IMR-90 (cell line): Measurements from ENCODE around the gene RFC2. TPM values are rescaled to one million over a fixed set of nuclear protein-coding genes. Genes with fewer than 3 reads are reported as not detected.
A peak's percentile ranks its signal among the peaks of the same experiment; 100 is the strongest.

Experiments
- ATAC-seq: fragments of 200-7000 bp; cut with Tn5 transposase; 2 replicates; pipeline ENCODE4 v1.9.1; 2020; ENCODE audit warnings: low read depth, mild to moderate bottlenecking, moderate library complexity
- BruUV-seq: library from RNA; stranded (reverse); fragments of 400-500 nt; replicated peaks from 2 replicates; lab custom pipeline; 2021; lab: Mats Ljungman, UMichigan
- CTCF ChIA-PET: fragments of 300-600 bp; formaldehyde crosslinking; extraction: SDS; loops from one replicate; lab custom pipeline; 2021; ENCODE audit warnings: antibody characterized with exemption; lab: Yijun Ruan, JAX
- POLR2A ChIA-PET: fragments of 300-600 bp; sonication (Branson Sonifier 250); formaldehyde crosslinking; loops from one replicate; lab custom pipeline; 2022; ENCODE audit warnings: antibody characterized with exemption; ENCODE audit not compliant: unreplicated experiment; lab: Charles Lee
- DNase-seq: peaks from one replicate; pipeline ENCODE4 v3.0.0; 2013
- H2AFZ ChIP-seq: replicated peaks from 2 replicates; pipeline ENCODE3; 2013; ENCODE audit warnings: low read length, mild to moderate bottlenecking; ENCODE audit not compliant: poor library complexity
- H2AK5ac ChIP-seq: 2 replicates; pipeline ENCODE4 v1.6.1; 2013; ENCODE audit warnings: low read depth, low read length, inconsistent platforms
- H2AK9ac ChIP-seq: replicated peaks from 2 replicates; pipeline ENCODE3; 2013; ENCODE audit warnings: mild to moderate bottlenecking, low read depth, low read length, moderate library complexity; ENCODE audit not compliant: poor library complexity
- H2BK120ac ChIP-seq: 2 replicates; pipeline ENCODE4 v1.6.1; 2013; ENCODE audit warnings: low read depth, low read length, inconsistent platforms
- H2BK15ac ChIP-seq: 3 replicates; pipeline ENCODE4 v1.6.1; 2013; ENCODE audit warnings: low read depth, low read length, inconsistent platforms
- H2BK20ac ChIP-seq: 2 replicates; pipeline ENCODE4 v1.6.1; 2013; ENCODE audit warnings: low read depth, mild to moderate bottlenecking, inconsistent platforms, low read length, moderate library complexity
- H2BK5ac ChIP-seq: 2 replicates; pipeline ENCODE4 v1.6.1; 2013; ENCODE audit warnings: mild to moderate bottlenecking, low read depth, low read length, inconsistent platforms; ENCODE audit not compliant: poor library complexity, severe bottlenecking
- H3K14ac ChIP-seq: replicated peaks from 2 replicates; pipeline ENCODE4 v1.6.1; 2013; ENCODE audit warnings: low read depth, low read length, inconsistent platforms
- H3K18ac ChIP-seq: 2 replicates; pipeline ENCODE4 v1.6.1; 2013; ENCODE audit warnings: low read depth, low read length, control low read depth
- H3K23ac ChIP-seq: 2 replicates; pipeline ENCODE4 v1.6.1; 2013; ENCODE audit warnings: low read depth, low read length, inconsistent platforms
- H3K27ac ChIP-seq: 2 replicates; pipeline ENCODE4 v1.5.1; 2013; ENCODE audit warnings: mild to moderate bottlenecking, control low read depth, low read length; ENCODE audit not compliant: insufficient read depth
- H3K27me3 ChIP-seq: 2 replicates; pipeline ENCODE4 v1.6.1; 2013; ENCODE audit warnings: low read length; ENCODE audit not compliant: control insufficient read depth, insufficient read depth
- H3K36me3 ChIP-seq: 2 replicates; pipeline ENCODE4 v1.6.1; 2013; ENCODE audit warnings: low read length, mixed read lengths; ENCODE audit not compliant: control insufficient read depth, insufficient read depth
- H3K4ac ChIP-seq: 2 replicates; pipeline ENCODE4 v1.6.1; 2013; ENCODE audit warnings: low read depth, low read length, inconsistent platforms
- H3K4me1 ChIP-seq: 2 replicates; pipeline ENCODE4 v1.6.1; 2013; ENCODE audit warnings: low read length, mixed read lengths; ENCODE audit not compliant: control insufficient read depth, insufficient read depth
- H3K4me2 ChIP-seq: 2 replicates; pipeline ENCODE4 v1.6.1; 2013; ENCODE audit warnings: low read depth, mild to moderate bottlenecking, control low read depth, low read length, moderate library complexity
- H3K4me3 ChIP-seq: 2 replicates; pipeline ENCODE4 v1.5.1; 2013; ENCODE audit warnings: low read depth, mild to moderate bottlenecking, control low read depth, low read length, moderate library complexity; ENCODE audit not compliant: insufficient read depth
- H3K56ac ChIP-seq: 2 replicates; pipeline ENCODE4 v1.6.1; 2013; ENCODE audit warnings: low read length, inconsistent platforms; ENCODE audit not compliant: insufficient read depth; ENCODE audit errors: extremely low read depth
- H3K79me1 ChIP-seq, 2 experiments: 2 replicates each; pipeline ENCODE4 v1.6.1; 2013; ENCODE audit warnings: low read length in 2 of 2, inconsistent platforms in 1 of 2, low read depth in 1 of 2
- H3K9ac ChIP-seq: 2 replicates; pipeline ENCODE4 v1.6.1; 2013; ENCODE audit warnings: low read depth, low read length, control low read depth
- H3K9me1 ChIP-seq: 2 replicates; pipeline ENCODE4 v1.6.1; 2013; ENCODE audit warnings: low read length, inconsistent platforms; ENCODE audit not compliant: insufficient read depth
- H3K9me3 ChIP-seq: 2 replicates; pipeline ENCODE4 v1.6.1; 2013; ENCODE audit warnings: low read length; ENCODE audit not compliant: control insufficient read depth, insufficient read depth
- H4K20me1 ChIP-seq: 2 replicates; pipeline ENCODE4 v1.6.1; 2013; ENCODE audit warnings: low read length, inconsistent platforms; ENCODE audit not compliant: insufficient read depth
- H4K5ac ChIP-seq: 2 replicates; pipeline ENCODE4 v1.6.1; 2013; ENCODE audit warnings: mild to moderate bottlenecking, low read depth, low read length, control low read depth
- H4K8ac ChIP-seq, 2 experiments: 2 replicates each; pipeline ENCODE4 v1.6.1; 2013; ENCODE audit warnings: low read depth in 2 of 2, low read length in 2 of 2, control low read depth in 1 of 2, inconsistent platforms in 1 of 2
- H4K91ac ChIP-seq: 2 replicates; pipeline ENCODE4 v1.6.1; 2013; ENCODE audit warnings: low read depth, low read length, inconsistent platforms; ENCODE audit not compliant: insufficient read depth
- BHLHE40 ChIP-seq: fragments of 150-350 bp; IDR thresholded peaks from 2 replicates; pipeline ENCODE4 v1.6.1; 2016; ENCODE audit warnings: mild to moderate bottlenecking, low read depth, low read length
- CEBPB ChIP-seq: IDR thresholded peaks from 2 replicates; pipeline ENCODE4 v1.6.1; 2012; ENCODE audit warnings: low read depth, low read length, improper control_type of control experiment
- CHD1 ChIP-seq: IDR thresholded peaks from 2 replicates; pipeline ENCODE4 v1.6.1; 2012; ENCODE audit warnings: low read depth, low read length, improper control_type of control experiment
- FOS ChIP-seq: fragments of 150-350 bp; IDR thresholded peaks from 2 replicates; pipeline ENCODE4 v1.6.1; 2016; ENCODE audit warnings: low read depth, low read length
- MAFK ChIP-seq: IDR thresholded peaks from 2 replicates; pipeline ENCODE4 v1.6.1; 2012; ENCODE audit warnings: low read depth, low read length, improper control_type of control experiment
- MAZ ChIP-seq: IDR thresholded peaks from 2 replicates; pipeline ENCODE4 v1.6.1; 2012; ENCODE audit warnings: low read depth, mild to moderate bottlenecking, low read length, improper control_type of control experiment, moderate library complexity, borderline replicate concordance
- MXI1 ChIP-seq: IDR thresholded peaks from 2 replicates; pipeline ENCODE4 v1.6.1; 2012; ENCODE audit warnings: low read depth, mild to moderate bottlenecking, low read length, moderate library complexity, borderline replicate concordance
- NFE2L2 ChIP-seq: fragments of 150-350 bp; IDR thresholded peaks from 2 replicates; pipeline ENCODE4 v1.6.1; 2016; ENCODE audit warnings: low read depth, mild to moderate bottlenecking, low read length
- POLR2A ChIP-seq: IDR thresholded peaks from 2 replicates; pipeline ENCODE4 v1.6.1; 2012; ENCODE audit warnings: mild to moderate bottlenecking, low read depth, low read length
- RAD21 ChIP-seq: IDR thresholded peaks from 2 replicates; pipeline ENCODE4 v1.6.1; 2012; ENCODE audit warnings: low read length, improper control_type of control experiment
- RCOR1 ChIP-seq: IDR thresholded peaks from 2 replicates; pipeline ENCODE4 v1.6.1; 2012; ENCODE audit warnings: mild to moderate bottlenecking, low read length, improper control_type of control experiment; ENCODE audit not compliant: insufficient replicate concordance
- RFX5 ChIP-seq: IDR thresholded peaks from 2 replicates; pipeline ENCODE4 v1.8.0; 2012; ENCODE audit warnings: low read depth, mild to moderate bottlenecking, low read length, moderate library complexity
- SMC3 ChIP-seq: fragments of 150-350 bp; IDR thresholded peaks from 2 replicates; pipeline ENCODE4 v1.6.1; 2016; ENCODE audit warnings: low read depth, mild to moderate bottlenecking, antibody characterized with exemption, low read length, moderate library complexity
- WGBS, 2 experiments: methylation state at CpG; one replicate each; pipeline versions ENCODE4 v1.1.5 to v1.1.7; 2013; ENCODE audit warnings: missing lambda C conversion rate in 2 of 2; ENCODE audit not compliant: insufficient read length in 1 of 2; ENCODE audit errors: extremely low coverage in 2 of 2; 5-methylcytosine and 5-hydroxymethylcytosine counted together
- dilution Hi-C: fragments of 300-500 bp; cut with HindIII; formaldehyde crosslinking; loops from one replicate; pipeline ENCODE4 v1.14.3; 2018; ENCODE audit warnings: low sequenced_read_pairs; ENCODE audit not compliant: unreplicated experiment
- in situ Hi-C: fragments of 300-500 bp; cut with MboI; formaldehyde crosslinking; loops from 3 replicates; pipeline ENCODE4 v1.14.3; 2019; ENCODE audit warnings: low sequenced_read_pairs, inconsistent platforms, mixed read lengths
- intact Hi-C: fragments of 100-400 bp; cut with micrococcal nuclease; formaldehyde crosslinking; loops from 2 replicates; pipeline ENCODE4 v1.10.0; 2022
- polyA plus RNA-seq, 3 experiments: library from polyadenylated mRNA; depleted of rRNA; stranded (reverse); fragments of >200 nt; gene quantifications; 2 replicates each; pipeline ENCODE4 v1.2.3, GENCODE V29; 2012; ENCODE audit warnings: low replicate concordance in 1 of 3
- total RNA-seq: library from RNA; depleted of rRNA; stranded (reverse); fragments of >200 nt; gene quantifications from 2 replicates; pipeline ENCODE4 v1.2.3, GENCODE V29; 2012
- TF ChIP-seq, protein P1 (sequence below): conservative IDR thresholded peaks from 2 replicates; pipeline ENCODE4 v1.5.1; 2012; ENCODE audit warnings: mild to moderate bottlenecking, low read depth, low read length, improper control_type of control experiment
- TF ChIP-seq, protein P2 (sequence below): fragments of 150-350 bp; IDR thresholded peaks from 2 replicates; pipeline ENCODE4 v1.6.1; 2017; ENCODE audit warnings: mild to moderate bottlenecking, antibody characterized with exemption, low read length, low read depth
- TF ChIP-seq, protein P3 (sequence below): fragments of 150-350 bp; IDR thresholded peaks from 2 replicates; pipeline ENCODE4 v1.6.1; 2016; ENCODE audit warnings: low read depth, mild to moderate bottlenecking, low read length, moderate library complexity, borderline replicate concordance

RFC2 gene
- total and polyA plus RNA-seq, 2 of the 4 experiments (the other 2 are of a cell fraction): 25.2 to 37.8 TPM

DNA sequence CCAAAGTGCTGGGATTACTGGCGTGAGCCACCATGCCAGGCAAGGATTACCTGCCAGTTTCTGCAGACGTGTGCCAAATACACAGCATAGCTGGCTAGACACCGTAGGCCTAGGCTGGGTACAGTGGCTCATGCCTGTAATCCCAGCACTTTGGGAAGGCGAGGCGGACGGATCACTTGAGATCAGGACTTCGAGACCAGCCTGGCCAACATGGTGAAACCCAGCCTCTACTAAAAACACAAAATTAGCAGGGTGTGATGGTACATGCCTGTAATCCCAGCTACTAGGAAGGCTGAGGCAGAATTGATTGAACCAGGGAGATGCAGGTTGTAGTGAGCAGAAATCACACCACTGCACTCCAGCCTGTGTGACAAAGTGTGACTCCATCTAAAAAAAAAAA, 868 bp downstream of the RFC2 start:
- peak overlapping the region; percentile 46; the same call in 1 of the 2 replicates for H3K4ac ChIP-seq
- H3K4me2 ChIP-seq: peak overlapping the region; percentile 74
- no peak overlapping the region for H2BK20ac ChIP-seq
- peaks cover 12% of the 10 kb centered on the region for H3K9me1 ChIP-seq
- ATAC-seq (no peak), DNase-seq (no peak)
- peak overlapping the region; percentile 22; the same call in 1 of the 2 replicates for H3K4me3 ChIP-seq
- no peak overlapping the region for H2BK5ac ChIP-seq
- no peak overlapping the region; the same call in 1 of the 2 replicates for H4K91ac ChIP-seq
- H2AFZ ChIP-seq: no peak overlapping the region
- peaks cover 32 to 36% of the 10 kb centered on the region in 2 experiments for H3K79me1 ChIP-seq
- peak overlapping the region in 1 of 2 experiments; percentile 70; a peak in 1 of 4 replicates for H4K8ac ChIP-seq
- H3K4me1 ChIP-seq: peaks cover 10% of the 10 kb centered on the region
- H3K23ac ChIP-seq: no peak overlapping the region; the same call in 1 of the 2 replicates
- ChIA-PET POLR2A (no interaction called here), CTCF (no interaction called here)
- BruUV-seq: no TSS peak
- peak overlapping the region; percentile 67 for H3K9ac ChIP-seq
- H3K56ac ChIP-seq: peak overlapping the region; percentile 21; the same call in 1 of the 2 replicates
- intact Hi-C loops (no loop called here), in situ Hi-C loops (no loop called here), dilution Hi-C loops (no loop called here)
- peaks cover 18% of the 10 kb centered on the region for H3K36me3 ChIP-seq
- peaks cover 3% of the 10 kb centered on the region; the same call in 1 of the 2 replicates for H4K20me1 ChIP-seq
- no peak overlapping the region for H2BK120ac ChIP-seq
- 67% methylated on average over 3 of the region's 7 CpGs; no CpG with 5 or more reads in 1 of the 2 experiments for WGBS, 2 experiments
- H2AK5ac ChIP-seq: peak overlapping the region; percentile 79; the same call in 1 of the 2 replicates
- H3K18ac ChIP-seq: no peak overlapping the region
- no peak overlapping the region for H2BK15ac ChIP-seq
- H3K14ac ChIP-seq: no peak overlapping the region; the same call in 1 of the 2 replicates
- no peaks in the 10 kb centered on the region for H3K27me3 ChIP-seq
- no peak overlapping the region for H4K5ac ChIP-seq
- H3K27ac ChIP-seq: peak overlapping the region; percentile 28; the same call in 1 of the 2 replicates
- TF ChIP-seq RAD21 (no peak), POLR2A (no peak), MAZ (no peak), NFE2L2 (no peak), RCOR1 (no peak), CEBPB (no peak), FOS (no peak), CHD1 (no peak), RFX5 (no peak), SMC3 (no peak), BHLHE40 (no peak), MAFK (no peak), MXI1 (no peak)
- TF ChIP-seq, protein P1, sequence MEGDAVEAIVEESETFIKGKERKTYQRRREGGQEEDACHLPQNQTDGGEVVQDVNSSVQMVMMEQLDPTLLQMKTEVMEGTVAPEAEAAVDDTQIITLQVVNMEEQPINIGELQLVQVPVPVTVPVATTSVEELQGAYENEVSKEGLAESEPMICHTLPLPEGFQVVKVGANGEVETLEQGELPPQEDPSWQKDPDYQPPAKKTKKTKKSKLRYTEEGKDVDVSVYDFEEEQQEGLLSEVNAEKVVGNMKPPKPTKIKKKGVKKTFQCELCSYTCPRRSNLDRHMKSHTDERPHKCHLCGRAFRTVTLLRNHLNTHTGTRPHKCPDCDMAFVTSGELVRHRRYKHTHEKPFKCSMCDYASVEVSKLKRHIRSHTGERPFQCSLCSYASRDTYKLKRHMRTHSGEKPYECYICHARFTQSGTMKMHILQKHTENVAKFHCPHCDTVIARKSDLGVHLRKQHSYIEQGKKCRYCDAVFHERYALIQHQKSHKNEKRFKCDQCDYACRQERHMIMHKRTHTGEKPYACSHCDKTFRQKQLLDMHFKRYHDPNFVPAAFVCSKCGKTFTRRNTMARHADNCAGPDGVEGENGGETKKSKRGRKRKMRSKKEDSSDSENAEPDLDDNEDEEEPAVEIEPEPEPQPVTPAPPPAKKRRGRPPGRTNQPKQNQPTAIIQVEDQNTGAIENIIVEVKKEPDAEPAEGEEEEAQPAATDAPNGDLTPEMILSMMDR: no peak
- TF ChIP-seq, protein P2, sequence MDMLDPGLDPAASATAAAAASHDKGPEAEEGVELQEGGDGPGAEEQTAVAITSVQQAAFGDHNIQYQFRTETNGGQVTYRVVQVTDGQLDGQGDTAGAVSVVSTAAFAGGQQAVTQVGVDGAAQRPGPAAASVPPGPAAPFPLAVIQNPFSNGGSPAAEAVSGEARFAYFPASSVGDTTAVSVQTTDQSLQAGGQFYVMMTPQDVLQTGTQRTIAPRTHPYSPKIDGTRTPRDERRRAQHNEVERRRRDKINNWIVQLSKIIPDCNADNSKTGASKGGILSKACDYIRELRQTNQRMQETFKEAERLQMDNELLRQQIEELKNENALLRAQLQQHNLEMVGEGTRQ: no peak
- TF ChIP-seq, protein P3, sequence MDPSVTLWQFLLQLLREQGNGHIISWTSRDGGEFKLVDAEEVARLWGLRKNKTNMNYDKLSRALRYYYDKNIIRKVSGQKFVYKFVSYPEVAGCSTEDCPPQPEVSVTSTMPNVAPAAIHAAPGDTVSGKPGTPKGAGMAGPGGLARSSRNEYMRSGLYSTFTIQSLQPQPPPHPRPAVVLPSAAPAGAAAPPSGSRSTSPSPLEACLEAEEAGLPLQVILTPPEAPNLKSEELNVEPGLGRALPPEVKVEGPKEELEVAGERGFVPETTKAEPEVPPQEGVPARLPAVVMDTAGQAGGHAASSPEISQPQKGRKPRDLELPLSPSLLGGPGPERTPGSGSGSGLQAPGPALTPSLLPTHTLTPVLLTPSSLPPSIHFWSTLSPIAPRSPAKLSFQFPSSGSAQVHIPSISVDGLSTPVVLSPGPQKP: no peak
- H3K9me3 ChIP-seq: no peaks in the 10 kb centered on the region
- peak overlapping the region; percentile 42 for H2AK9ac ChIP-seq
